HG03060 (cell line): ENCODE measurements around the gene AGPAT1.
"Not testable (repeated sequence)": the region's sequence is repeated elsewhere in the genome, so short reads cannot be mapped to it uniquely, and the experiment has no call there.

Experiments
- ATAC-seq: cut with Tn5 transposase; IDR thresholded peaks from one replicate; pipeline ENCODE4 v1.9.1; 2021; ENCODE audit warnings: low read depth, moderate number of reproducible peaks; ENCODE audit not compliant: unreplicated experiment

The AGPAT1 gene

DNA sequence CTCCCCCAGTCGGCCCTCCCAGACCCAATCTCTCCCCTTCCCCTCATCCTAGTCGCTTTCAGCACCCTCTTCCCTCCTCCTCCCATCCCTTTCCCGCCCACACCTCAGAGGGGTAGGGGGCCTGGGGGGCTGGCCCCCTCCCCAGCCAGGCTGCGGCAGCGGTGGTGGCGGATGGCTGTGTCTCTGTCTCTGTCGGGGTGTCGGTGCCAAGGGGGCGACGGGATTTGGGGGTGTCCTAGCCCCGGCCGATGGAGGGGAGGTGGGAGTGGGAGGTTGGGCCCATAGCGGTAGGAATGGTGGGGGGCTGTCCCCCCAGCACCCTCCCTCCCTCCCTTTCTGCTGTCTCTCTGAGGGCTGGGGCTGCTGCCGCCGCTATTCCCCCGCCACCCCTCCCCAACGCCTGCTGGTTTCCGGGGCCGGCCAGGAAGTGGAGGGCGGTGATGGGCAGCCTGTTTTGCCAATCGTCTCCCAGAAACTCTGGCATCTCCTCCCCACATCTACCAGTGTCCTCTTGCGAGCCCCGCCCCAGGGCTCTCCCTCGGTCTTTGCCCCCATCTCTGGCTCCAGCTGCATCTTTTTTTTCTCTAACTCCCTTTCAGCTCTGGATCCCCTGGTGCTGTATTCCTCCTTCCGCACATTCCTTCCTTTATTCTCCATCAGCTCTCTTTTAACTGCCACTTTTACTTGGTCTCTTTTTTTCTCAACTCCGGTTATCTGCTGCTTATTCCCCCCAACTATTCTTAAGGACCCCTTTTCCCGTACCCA, at the start of gene AGPAT1:
AGPAT1 (minus strand) TSS at position 374 of the 765 bp plus-strand sequence. CDS start 4,588 bp downstream, outside the sequence.
- ATAC-seq, result no peak

DNA sequence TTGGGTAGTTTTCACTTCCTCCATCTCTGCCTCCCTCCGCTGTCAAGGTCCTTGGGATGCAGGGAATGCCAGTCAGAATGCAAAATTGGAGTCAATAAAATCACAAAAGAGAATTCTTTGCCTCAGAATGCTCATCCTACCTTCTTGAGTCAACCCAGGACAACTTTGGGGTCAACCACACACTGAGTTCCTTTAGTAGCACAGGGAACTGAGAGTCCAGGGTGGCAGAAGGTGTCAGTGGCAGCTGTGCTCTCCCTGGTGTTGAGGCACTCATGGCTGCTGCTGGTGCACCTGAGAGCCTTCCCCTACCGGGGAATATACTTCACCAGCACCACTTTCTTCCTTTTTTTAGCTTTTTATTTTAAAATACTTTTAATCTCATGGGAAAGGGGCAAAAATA, 48.8 kb upstream of the AGPAT1 start:
- no peak for ATAC-seq

DNA sequence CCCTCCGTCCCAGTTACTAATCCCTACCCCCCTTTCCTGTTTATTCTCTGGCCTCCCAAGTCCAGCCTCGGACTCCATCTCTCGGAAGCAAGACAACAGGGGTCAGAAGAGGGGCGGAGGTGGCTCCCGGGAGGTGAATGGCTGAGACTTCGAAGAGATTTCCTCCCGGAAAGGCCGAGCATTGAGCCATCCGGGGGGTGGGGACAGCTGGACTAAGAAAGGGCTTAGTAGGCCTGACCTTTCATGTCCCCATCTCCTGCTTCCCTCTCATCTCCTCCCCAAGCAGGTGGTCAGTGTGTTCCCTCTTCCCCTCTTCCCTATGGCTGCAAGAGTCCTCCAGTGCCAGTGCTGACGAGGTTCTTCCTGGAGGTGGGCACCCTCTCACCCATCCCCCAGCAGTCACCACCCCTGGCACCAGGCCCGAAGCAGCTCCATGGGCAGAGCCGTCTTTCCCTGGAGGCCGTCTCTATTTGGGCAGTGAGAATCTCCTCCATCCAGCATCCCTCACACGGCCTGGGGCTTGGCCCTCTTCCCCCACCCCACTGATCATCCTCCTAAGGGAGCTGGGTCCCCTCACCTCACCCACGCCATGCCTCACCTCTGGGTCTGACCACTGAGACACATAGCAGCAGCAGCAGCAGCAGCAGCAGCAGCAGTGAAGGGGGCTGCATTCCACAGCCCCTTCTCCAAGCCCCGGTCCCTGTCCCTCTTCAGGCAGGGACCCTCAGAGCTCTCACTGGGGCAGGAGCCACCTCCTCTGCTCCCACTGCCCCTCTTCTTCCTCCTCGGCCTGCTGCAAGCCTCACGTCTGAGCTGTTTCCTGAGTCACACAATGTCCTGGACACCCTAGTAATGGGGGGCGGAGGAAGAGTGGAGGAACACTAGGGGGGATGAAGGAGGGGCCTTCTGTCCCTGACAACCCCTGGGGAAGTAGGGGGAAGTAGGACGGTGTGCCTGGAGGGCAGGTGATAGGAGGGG, 47.7 kb upstream of the AGPAT1 start, which contains the start of gene NOTCH4:
NOTCH4 (minus strand) TSS at position 810 of the 978 bp plus-strand sequence; CDS start at position 671, 139 bp downstream.
- no peak for ATAC-seq

DNA sequence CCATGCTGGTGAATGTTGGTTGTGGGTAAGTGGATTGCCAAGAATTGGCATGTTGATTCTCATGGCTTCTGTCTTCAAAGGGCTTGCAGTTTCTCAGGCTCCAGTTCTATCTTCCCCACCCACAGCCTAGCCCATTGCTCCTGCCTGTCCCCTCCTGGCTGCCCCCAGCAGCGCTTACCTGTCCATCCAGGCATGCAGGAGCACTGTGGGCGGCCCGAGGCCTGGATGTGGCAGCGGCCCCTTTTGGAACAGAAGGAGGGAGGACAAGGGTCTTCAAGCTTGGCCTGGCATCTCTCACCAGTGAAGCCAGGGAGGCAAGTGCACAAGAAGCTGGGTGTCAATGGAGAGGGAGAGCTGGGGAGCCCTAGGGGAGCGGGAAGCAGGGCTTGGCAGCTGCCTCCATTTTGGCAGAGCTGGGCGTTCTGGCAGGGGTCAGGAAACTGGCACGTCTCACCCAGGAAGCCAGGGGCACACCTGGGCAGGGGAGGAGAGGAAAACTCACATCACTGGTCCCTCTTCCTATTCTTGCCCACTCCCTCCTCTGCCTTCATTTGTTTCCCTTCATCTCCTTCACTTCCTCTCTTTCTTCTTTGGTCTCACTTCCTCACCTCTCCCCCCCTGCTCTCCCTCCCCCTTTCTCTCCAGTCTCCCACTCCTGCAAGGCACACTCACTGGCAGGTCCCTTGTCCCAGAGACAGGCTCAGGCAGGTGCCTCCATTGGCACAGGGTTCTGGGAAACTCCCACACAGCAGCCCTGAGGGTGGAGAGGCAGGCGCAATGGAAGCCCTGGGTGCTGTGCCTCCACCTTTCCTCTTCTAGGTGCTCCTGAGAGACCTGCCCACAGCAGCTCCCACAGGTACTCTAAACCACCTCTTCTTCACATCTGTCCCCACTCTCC, 46.7 kb upstream of the AGPAT1 start:
- ATAC-seq, result no peak

DNA sequence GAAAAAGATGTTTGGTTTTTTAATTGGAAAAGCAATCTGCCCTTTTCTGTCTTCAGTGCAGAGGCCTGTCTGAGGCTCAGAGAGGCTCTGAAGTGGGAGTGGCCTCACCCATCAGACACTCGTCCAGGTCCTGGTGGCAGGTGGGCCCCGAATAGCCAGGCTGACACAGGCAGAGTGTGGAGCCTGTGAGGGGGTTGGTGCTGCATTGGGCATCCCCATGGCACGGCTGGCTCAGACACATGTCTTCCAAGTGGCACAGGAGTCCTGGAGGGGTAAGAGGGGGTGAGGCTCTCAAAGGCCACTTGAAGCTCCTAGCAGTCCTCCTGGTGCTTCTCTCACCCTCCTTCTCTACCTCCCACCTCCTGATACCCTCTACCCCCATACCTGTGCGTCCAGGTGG, 44.1 kb upstream of the AGPAT1 start:
- no peak for ATAC-seq

GRCh38 chr6:32218167-32218566, 42.3 kb upstream of the AGPAT1 start:
- no peak for ATAC-seq

DNA sequence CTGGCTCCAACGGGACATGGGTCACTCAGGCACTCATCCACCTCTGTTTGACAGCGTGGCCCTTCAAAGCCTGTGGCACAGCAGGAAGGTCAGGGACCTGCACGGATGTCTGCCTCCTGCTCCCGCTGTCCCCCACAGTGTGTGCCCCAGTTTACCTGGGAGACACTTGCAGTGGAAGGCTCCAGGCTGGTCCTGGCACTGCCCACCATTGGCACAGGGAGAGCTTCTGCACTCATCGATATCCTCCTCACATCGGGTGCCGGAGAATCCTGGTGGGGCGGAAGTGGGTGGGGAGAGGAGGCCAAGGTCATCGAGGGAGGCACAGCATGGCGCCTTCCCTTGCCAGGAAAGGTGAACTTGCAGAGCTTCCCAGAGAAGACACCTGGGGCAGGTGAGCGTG, 41.1 kb upstream of the AGPAT1 start:
- no peak for ATAC-seq

DNA sequence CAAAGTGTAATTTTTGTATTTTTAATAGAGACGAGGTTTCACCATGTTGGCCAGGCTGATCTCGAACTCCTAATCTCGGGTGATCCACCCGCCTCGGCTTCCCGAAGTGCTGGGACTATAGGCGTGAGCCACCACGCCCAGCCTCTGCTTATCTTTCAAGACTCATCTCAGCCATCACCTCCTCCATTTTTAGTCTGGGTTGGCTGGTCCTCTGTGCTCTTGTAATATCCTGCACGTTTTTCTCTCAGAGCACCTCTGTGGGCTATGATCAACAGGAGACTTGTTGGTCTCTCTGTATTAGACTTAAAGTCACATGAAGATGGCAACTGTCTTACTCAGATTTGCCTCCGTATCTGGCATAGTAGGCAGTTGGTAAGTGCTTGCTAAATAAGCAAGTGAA, 40.4 kb upstream of the AGPAT1 start:
- ATAC-seq, result no peak

DNA sequence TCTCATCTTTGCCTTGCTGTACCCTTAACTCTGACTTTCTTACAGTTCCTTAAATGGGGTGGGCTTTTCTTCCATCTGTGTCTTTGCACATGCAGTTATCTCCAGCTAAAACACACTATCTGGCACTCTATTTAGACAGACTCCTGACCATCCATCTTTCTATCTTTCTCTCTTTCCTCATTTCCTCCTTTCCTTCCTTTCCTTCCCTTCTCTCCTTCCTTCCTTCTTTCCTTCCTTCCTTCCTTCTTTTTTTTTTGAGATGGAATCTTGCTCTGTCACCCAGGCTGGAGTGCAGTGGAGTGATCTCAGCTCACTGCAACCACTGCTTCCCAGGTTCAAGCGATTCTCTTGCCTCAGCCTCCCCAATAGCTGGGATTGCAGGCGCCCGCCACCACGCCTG, 39.7 kb upstream of the AGPAT1 start:
- no peak for ATAC-seq

GRCh38 chr6:32214126-32214525, 38.2 kb upstream of the AGPAT1 start:
- ATAC-seq, result no peak

- ATAC-seq, result no peak
Measured at GRCh38 chr6:32213649-32214048, 37.8 kb upstream of the AGPAT1 start.

DNA sequence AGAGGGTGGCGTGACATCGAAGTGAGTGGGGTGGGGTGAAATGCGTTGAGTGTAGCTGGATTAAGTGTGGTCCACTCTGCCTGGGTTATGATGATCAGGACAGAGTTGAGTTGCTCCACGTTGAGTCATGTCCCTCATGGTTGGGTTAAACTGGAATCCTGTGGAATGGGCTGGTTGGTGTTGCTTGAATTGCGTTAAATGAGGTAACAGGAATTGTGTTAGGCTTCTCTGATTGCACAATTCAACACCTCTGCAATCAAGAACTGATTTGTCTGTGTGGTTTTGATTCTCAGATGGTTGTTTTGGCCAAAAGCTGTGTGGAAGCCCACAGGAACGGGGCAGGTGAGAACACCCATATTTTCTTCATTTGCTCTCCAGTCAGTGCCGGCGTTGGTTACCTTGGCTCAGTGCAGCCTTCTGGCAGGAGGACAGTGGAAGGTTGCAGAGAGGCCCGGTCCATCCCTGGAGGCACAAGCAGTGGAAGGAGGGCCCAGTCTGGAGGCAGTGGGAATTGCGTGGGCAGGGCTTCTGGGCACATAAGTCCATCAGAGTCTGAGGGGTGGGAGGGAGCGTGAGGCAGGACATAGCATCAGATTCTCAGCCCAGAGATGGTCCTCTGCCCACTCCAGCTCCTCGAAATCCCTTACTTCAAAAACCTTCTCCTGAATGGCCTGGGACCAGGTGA, 36.3 kb upstream of the AGPAT1 start:
- no peak for ATAC-seq

GRCh38 chr6:32211432-32211831, 35.5 kb upstream of the AGPAT1 start:
- ATAC-seq, result not testable (repeated sequence)

DNA sequence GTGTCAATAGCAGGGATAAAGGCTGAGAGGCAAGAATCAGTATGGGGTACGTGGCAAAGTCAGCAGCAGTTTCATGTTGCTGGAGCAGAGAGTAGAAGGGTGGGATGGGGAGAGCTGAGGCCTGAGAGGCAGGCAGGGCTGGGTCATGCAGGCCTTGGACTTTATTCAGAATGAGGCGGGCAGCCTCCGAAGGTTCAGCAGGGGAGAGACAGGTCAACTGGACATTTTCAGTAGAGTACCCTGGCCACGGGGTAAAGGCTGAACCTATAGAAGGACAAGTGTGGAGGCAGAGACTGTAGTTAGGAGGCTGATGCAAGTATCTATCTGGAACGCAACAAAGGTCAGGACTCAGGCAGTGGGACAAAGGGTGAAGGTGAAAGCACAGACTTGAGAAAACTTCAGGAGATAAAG, 34.3 kb upstream of the AGPAT1 start:
- ATAC-seq, result no peak

- ATAC-seq, result no peak
Measured at GRCh38 chr6:32208996-32209395, 33.1 kb upstream of the AGPAT1 start.

- no peak for ATAC-seq
Measured at GRCh38 chr6:32204268-32204715, 28.4 kb upstream of the AGPAT1 start.

DNA sequence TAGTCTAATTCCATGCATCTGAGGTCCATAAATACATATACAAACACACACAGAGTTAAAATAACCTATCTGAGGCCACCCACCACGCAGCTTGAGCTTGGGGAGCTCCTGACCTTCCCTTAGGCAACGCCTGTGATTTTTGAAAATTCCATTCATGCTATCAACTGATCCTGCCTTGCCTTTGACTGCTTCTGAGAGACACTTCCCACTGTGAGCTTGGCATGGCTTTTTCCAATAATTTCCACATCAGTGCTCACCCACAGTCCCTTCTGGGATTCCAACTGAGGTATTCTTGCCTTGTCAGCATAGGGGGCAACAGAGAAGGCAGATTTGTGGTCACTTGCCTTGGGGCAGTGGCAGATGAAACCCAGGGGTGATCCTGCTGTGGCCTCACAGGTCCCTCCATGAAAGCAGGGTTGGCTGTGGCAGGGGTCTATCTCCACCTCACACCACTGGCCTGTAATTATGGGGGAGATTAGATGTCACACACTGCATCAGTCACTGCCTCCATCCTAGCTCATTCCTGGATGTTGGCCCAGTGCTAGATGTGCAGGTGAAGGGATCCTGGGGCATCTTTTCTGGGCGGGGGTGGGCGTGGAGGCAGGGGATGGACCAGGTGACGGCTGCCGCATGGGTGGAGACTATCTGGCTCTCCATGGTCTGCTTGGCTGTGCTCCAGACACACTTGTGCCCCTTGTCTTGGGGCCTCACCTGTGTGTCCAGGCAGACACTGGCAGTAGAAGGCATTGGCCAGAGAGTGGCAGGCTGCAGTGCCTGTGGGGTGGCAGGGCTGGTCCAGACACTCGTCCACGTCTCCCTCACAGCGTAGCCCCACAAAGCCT, 27.8 kb upstream of the AGPAT1 start:
- ATAC-seq, result no peak

GRCh38 chr6:32202186-32202585, 26.3 kb upstream of the AGPAT1 start:
- ATAC-seq, result no peak
